Measurements from ENCODE around the gene IGFBP2. TPM values are rescaled to one million over a fixed set of nuclear protein-coding genes. Genes with fewer than 3 reads are reported as not detected.

IGFBP2 gene
- total RNA-seq, 2 donors from 2014 or later: 37.9 to 54.8 TPM

DNA sequence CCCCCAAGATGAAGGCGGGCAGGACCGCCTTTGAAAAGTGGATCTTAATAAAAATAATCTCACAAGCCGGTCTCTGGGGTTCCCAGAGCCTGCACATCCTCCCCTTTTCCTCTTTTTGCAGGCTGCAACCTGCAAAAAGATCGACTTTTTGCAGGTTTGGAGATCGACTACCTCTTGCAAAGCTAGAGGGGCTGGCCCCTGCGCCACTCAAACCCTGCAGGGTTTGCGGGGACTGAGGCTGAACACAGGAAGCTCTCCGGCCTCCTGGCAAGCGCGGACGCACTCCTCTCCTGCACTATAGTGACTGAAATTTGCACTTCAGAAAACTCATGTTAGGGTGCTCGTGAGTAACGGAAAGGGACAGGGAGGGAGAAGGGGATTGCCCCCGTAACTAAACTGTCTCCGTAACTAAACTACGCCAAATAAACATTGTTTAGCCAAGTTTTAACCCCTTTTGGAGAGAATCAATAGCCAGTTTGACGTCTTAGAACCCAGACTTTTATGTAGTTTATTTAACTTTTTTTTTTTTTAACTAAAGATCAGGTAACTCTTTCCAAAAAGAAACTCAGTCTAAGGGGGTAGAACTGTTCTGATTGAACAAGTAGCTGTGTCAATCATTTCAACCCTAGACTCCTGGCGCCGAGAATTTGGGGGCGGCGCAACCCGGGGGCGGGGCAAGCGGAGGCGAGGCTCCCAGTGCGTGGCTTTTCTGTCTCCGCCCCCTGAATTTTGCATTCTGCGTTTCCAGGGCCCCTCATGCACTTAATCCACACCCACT lies 59.6 kb downstream of the IGFBP2 start:
- intact Hi-C loops (cut with DNase I): loop anchor here (10.0 kb wide), 7 partner anchors 302 to 1062 kb away; no protein-coding TSS in a partner anchor
- peak; percentile 93 for DNase-seq (ENCODE audit: low spot score)

DNA sequence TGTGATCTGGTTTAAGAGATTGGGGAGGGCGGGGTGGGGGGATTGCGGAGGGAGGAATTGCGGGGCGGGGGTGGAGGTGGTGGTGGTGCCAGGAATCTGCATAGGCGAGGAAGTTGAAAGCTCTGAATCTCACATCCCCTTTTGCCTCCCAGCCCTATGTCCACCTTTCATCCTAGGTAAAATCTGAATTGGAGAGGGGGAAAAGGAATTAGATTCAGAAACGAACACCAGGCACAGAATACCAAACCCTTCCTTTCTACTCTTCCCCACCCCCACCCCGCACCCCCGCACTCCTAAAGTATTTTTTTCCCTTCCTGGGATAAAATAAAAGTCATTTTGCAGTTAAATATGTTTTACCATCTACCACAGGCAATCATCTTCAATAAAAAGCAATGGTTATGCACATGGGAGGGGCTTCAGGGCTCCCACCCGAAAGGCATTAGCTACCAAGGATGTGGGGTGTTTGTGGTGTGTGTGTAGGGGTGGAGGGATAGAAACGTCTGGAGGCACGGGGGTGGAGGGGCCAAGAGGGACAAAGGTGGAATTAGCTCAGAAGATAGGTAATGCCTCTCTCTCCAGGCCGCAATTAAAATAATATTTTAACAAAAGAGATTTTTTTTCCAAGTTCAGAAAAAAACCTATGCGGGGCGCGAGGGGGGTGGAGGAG lies 60.3 kb downstream of the IGFBP2 start:
- intact Hi-C loops (cut with DNase I): loop anchor here (10.0 kb wide), 7 partner anchors 301 to 1061 kb away; no protein-coding TSS in a partner anchor
- peak; percentile 55 for DNase-seq (ENCODE audit: low spot score)

DNA sequence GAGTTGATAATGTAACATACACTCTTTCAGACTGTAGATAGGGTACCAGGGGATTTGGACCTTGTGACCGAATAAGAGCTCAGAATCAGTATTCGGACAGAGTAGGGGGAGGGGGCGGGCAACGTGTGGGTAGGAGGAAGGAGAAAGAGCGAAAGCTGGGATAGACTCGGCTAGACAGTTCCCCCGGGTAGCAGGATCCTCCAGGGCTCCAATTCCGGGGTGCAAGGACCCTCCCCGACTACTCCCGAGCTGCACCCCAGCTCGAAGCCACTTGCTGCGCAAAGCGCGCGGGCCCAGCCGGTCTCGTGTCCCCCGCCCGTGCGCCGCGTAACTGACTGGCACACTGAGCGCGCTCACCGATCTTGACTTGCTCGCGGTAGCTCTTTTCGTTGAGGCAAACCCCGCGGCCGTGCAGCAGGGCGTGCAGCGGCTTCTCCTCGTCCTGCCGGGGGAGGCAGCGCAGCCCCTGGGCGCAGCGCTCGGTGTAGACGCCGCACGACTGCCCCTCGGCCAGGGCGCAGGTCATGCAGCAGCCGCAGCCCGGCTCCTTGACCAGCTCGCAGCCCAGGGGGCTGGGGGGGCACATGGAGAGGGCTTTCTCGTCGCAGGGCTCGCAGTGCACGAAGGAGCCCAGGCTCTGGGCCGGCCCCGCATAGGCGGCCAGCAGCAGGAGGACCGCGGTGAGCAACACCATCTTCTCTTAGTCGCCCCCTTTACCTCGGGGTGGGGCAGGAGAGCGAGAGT lies 61.0 kb downstream of the IGFBP2 start:
- intact Hi-C loops (cut with DNase I): loop anchor here (10.0 kb wide), 7 partner anchors 301 to 1061 kb away; no protein-coding TSS in a partner anchor
- peak; percentile 87 for DNase-seq (ENCODE audit: low spot score)

- intact Hi-C loops (cut with DNase I): loop anchor here (5.0 to 10.0 kb wide), 9 partner anchors 300 to 1060 kb away; no protein-coding TSS in a partner anchor
- no peak for DNase-seq (ENCODE audit: low spot score)
Measured at GRCh38 chr2:216694826-216695217, 61.6 kb downstream of the IGFBP2 start.

GRCh38 chr2:216695401-216695821 lies 62.2 kb downstream of the IGFBP2 start, which contains the start of gene IGFBP5:
IGFBP5 (minus strand) TSS chr2:216695549; CDS start chr2:216694775, 774 bp downstream.
- intact Hi-C loops (cut with DNase I): loop anchor here (5.0 to 10.0 kb wide), 9 partner anchors 299 to 1059 kb away; no protein-coding TSS in a partner anchor

GRCh38 chr2:216696321-216696720 lies 63.1 kb downstream of the IGFBP2 start:
- no peak for DNase-seq (ENCODE audit: low spot score)
- intact Hi-C loops (cut with DNase I): loop anchor here (5.0 to 10.0 kb wide), 9 partner anchors 298 to 1058 kb away; no protein-coding TSS in a partner anchor

More at GRCh38 chr2:216695401-216695821, 62.2 kb downstream of the IGFBP2 start, which contains the start of gene IGFBP5:
- DNase-seq (ENCODE audit: low spot score): peak; percentile 95

- intact Hi-C loops (cut with DNase I): loop anchor here (5.0 to 10.0 kb wide), 9 partner anchors 298 to 1058 kb away; no protein-coding TSS in a partner anchor
- DNase-seq (ENCODE audit: low spot score): no peak
Measured at GRCh38 chr2:216696751-216697560, 63.7 kb downstream of the IGFBP2 start.

GRCh38 chr2:216698293-216698692 lies 65.1 kb downstream of the IGFBP2 start:
- no peak for DNase-seq (ENCODE audit: low spot score)
- intact Hi-C loops (cut with DNase I): loop anchor here (5.0 to 10.0 kb wide), 9 partner anchors 297 to 1057 kb away; no protein-coding TSS in a partner anchor

DNA sequence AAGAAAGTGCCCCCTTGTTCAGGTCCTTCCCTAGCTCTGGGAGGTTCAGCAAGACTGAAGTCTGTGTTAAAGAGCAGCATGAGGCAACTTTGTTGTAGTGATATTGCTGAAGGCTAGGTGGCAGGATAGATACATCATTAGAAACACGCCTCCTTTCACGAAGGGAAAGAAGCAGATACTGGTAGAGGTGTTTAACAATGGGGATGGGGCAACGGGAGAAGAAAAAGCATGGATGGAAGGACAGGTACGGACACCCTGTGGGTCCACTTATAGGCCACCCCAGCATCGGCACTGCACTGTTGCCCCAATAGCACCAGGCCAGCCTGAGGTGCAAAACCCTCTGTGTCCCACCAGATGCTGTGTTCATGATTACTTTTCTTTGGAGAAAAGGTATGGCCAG lies 65.7 kb downstream of the IGFBP2 start:
- intact Hi-C loops (cut with DNase I): loop anchor here (5.0 to 10.0 kb wide), 9 partner anchors 296 to 1056 kb away; no protein-coding TSS in a partner anchor

DNA sequence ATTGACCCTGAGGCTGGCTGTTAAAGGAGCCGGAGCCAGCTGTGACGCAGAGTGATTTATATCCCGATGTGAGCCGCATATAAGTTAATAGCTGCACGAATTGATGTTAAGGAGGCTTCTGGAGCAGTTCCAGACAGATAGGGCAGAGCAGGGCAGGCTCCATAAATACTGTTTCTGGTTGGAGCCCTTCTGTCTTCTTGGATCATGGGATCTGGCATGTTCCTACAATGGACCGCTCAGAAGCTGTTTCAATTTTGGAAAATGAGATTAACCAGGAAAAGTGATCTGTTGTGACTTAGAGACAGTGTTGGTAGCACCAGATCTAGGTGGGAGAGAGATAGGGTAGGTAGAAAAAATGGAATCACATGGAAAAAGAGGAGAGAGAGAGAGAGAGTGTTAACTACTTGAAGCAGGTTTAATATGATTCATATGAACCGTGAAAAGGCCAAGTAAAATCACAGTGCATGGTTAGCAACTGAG lies 66.9 kb downstream of the IGFBP2 start:
- no peak for DNase-seq (ENCODE audit: low spot score)
- intact Hi-C loops (cut with DNase I): no loop called here

More for the DNA sequence above, 65.7 kb downstream of the IGFBP2 start:
- no peak for DNase-seq (ENCODE audit: low spot score)

DNA sequence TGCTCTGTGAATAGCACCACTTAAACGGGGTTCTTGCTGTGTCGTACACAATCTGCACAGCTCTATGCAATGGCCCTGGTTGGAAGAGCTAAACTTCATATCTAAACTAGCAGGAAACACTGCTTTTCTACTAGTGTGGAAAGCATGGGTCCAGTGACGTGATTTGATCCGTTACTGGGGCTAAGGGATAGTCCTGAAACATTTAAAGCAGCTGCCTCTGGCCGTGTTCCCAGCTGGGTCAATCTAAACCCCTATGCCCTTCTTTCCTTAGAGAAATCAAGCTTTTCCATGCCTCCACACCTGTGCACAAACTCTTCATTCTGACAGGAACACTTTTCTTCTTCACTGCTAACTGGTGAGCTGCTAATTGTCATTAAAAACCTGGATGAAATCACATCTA lies 67.6 kb downstream of the IGFBP2 start:
- intact Hi-C loops (cut with DNase I): no loop called here
- no peak for DNase-seq (ENCODE audit: low spot score)

GRCh38 chr2:216701544-216701943 lies 68.3 kb downstream of the IGFBP2 start:
- DNase-seq (ENCODE audit: low spot score): no peak
- intact Hi-C loops (cut with DNase I): no loop called here

DNA sequence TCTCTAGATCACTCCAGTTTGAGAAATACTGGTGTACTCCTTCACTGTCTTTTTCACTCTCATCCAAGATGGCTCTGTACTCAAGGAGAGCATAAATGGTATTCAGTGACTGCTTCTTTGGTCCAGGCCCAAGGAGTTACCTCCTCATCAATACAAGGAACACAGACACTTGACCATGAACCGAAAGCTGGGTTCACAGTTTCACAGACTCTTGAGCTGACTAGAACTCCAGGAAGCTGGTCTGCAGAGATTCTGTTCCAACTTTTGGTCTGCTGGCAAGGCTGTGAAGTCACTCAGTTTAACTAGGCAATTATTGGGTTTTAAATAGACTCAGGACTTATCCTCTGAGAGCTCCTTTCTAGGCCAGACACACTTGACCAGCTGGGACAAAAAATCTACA lies 69.5 kb downstream of the IGFBP2 start:
- intact Hi-C loops (cut with DNase I): loop anchor here in 1 of 2 donors (1.0 kb wide), 1 partner anchor 44 kb away; no protein-coding TSS in a partner anchor
- DNase-seq (ENCODE audit: low spot score): no peak

DNA sequence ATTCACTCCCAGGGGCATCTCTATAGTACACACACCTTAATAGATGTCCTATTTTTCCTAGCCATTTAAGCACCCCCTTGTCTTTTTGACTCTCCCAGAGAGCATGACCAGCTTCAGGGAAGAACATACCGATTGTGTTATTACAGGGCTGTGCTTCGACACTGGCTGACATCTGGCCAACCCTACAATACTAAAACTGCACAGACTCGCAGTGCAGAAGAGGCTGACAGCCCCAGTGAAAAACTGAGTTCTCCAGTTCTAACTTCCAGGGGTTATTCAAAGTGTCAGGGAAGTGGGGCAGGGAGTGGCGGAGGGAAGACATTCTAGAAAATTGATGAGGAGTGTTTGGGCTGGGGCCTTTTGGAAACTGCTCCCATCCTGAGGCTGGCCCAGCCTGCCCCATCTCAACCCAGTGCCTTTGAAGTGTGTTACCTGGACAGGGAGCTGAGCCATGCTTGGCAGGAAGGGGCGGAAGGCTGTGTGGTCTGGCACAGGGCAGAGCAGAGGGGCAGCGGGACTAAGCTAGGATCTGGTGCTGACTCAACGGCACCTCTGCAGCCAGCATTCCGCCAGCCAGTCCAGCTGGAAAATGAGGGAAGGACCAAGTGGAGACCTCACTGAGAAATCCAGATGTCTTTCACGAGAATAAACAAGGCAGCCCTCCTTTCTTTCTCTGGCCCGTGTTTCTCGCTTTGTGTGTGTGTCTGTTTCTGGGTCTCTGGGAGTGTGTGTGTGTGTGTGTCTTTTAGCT lies 77.5 kb downstream of the IGFBP2 start:
- intact Hi-C loops (cut with DNase I): no loop called here
- no peak for DNase-seq (ENCODE audit: low spot score)

DNA sequence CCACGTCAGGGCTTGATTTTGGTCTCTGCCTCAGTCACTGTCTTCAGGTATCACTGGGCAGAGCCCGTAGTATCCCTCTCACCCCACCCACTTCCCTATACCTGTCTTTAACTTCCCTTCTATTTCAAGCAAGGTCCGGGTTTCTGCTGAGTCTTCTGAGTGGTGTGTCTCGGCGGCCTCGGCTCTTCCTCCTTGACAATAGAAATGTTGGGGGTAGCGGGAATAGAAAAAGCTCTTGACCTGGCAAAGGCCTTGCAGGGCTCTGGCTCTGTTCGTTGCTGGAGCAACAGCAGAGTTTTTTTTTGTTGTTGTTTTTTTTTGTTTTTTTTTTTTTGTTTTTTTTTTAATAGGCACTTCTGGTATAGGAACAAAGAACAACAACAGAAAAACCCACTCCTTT lies 78.1 kb downstream of the IGFBP2 start:
- intact Hi-C loops (cut with DNase I): no loop called here

DNA sequence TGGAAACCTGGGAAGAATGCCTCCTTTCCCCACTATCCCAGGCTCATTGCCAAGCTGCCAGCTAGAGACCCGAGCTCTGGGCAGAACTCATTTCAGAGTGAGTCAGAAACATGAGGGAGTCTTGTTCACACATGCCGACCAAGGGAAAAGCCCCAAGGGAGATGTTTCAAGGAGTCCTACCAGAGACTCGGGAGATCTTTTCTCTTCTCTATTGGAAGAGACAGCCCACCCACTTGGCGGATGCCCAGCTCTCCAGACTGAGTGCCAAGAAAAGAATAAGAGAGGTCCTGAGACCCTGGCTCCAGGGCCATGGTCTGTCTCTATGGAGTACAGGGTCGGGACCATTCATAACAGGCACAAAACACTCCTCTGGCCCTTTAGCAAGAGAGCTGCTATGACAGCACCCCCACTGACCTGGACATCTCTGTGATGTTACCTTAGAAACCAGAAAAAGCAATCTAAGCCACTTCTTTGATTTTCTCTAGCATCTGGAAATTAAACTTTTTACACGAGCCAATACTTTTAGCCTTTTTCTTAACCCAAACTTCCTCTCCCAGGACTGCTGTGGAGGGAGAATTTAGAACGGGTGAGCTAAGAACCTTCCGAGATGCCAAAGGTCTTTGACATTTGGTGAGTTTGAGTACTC lies 80.6 kb downstream of the IGFBP2 start:
- intact Hi-C loops (cut with DNase I): no loop called here
- no peak for DNase-seq (ENCODE audit: low spot score)

More for the DNA sequence above, 78.1 kb downstream of the IGFBP2 start:
- DNase-seq (ENCODE audit: low spot score): no peak

Data from posterior vena cava (tissue), 2 donors.